Measurements from ENCODE around the gene SLC41A3.

Gene SLC41A3

GRCh38 chr3:126083913-126084767 lies at the start of gene SLC41A3:
Gene SLC41A3 (minus strand): TSS chr3:126084124. CDS start chr3:126068219, 15,905 bp downstream.
- peak; percentile 49 to 60 for DNase-seq

DNA sequence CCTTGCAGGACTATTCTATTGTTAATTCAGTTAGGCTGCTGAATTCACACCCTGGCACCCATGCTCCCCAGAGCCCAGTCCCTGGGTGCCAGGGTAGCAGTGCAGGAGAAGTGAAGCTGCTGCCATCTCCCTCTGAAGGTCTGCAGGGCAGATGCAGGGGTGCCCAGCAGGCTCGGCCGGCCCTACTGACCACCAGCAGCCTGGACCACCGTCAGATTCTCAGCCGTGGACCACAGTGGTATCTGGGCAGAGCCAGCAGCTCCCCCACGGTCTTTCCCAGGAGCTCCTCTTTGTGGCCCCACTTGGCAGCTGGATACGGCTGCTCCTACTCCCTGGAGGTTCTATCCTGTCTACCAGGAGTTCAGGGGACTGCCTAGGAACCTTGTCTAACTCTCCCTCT lies 49.7 kb upstream of the SLC41A3 start:
- no peak for DNase-seq

DNA sequence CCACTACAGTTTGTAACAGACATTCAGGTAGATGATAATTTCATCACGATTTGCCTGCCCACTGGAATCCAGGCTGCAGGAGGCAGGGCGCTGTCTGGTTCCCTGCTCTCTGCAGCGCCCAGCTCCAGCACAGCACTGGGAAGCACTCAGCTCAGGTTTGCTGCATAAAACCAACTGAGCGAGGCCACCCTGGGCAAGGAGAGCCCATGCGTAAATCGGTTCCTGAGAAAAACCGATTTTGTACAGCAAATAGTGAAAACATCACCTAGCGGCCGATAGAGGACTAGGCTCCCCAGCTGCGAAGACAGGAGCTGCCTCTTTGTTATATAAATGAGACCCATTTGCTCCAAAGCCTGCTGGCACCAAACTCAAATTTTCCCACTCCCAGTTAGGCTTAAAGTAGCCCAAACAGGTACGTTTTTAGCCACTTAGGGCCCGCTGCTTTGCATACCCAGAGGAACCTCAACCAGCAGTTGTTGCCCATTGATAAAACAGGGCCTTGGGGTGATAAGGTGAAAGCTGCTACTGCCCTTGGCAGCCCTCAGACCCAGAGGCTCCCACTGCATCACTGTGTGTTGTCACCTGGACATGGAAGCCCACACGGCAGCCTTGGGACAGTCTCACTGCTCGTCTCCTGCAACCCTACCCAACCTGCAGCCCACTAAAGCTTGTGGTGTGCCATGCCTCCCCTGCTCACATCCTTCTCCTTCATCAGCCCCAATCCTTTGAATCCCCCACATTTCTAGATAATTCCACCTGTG lies 49.0 kb upstream of the SLC41A3 start:
- DNase-seq, result no peak

- DNase-seq, result no peak
These were observed 48.2 kb upstream of the SLC41A3 start for GRCh38 chr3:126131881-126132750.

DNA sequence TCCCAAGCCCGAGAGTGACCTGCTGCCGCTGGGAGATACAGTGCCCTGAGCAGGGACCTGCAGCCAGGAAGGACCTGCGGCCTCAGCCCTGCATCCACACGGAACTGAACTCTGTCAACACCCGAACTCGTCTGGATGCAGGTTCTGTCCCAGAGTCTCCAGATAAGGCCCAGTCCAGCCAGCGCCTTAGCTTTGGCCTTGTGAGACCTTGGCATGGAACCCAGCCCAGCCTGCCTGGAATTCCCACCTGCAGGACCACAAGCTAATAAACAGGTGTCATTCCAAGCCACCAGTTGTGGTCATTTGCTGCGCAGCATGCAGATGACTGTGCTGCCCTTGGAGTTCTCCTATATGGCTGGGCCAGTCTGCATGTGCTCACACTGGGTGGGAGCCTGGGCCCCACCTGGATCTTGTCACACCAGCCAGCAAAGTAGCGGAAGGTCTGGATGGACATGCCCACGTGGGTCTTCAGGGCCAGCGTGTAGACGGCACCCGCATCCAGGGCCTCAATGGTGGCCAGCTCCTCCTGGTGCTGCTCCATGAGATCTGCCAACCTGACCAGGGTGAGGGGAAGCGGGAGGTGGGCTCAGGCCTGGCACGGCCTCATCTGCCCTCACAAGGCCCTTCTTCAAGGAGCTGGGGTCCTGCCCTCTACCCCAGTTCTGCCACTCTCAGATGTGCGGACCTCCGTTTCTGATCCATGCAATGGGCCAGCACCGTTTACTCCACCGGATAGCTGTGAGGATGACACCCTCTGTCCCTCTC lies 47.2 kb upstream of the SLC41A3 start:
- DNase-seq, result no peak

GRCh38 chr3:126130081-126130855 lies 46.3 kb upstream of the SLC41A3 start:
- DNase-seq, result no peak

GRCh38 chr3:126129398-126129891 lies 45.5 kb upstream of the SLC41A3 start:
- no peak for DNase-seq

- DNase-seq, result no peak
These were observed 44.8 kb upstream of the SLC41A3 start for GRCh38 chr3:126128504-126129397.

- DNase-seq, result no peak
These were observed 44.0 kb upstream of the SLC41A3 start for GRCh38 chr3:126127904-126128303.

GRCh38 chr3:126127452-126127851 lies 43.5 kb upstream of the SLC41A3 start:
- DNase-seq, result no peak

- DNase-seq, result no peak
These were observed 43.0 kb upstream of the SLC41A3 start for GRCh38 chr3:126126811-126127431.

DNA sequence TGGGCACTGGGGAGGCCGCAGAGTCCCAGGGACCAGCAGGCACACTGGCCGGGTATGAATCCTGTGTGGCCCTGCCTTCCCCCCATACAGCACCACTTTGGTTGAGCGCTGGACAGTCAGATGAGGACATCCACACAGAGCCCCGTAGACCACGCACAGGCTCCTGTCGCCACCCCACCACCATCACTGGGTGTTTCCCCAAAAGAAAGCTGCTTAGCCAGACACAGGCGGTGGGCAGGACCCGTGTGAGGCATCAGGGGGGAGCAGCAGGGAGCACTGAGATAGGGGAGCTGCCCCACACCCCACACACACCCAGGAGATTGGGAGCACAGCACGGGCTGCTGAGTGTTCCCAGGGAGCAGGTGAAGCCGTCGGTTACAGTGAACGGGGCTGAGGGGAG lies 42.4 kb upstream of the SLC41A3 start:
- DNase-seq, result no peak

- no peak for DNase-seq
These were observed 41.9 kb upstream of the SLC41A3 start for GRCh38 chr3:126125781-126126251.

- no peak for DNase-seq
These were observed 41.4 kb upstream of the SLC41A3 start for GRCh38 chr3:126125341-126125740.

GRCh38 chr3:126124896-126125295 lies 41.0 kb upstream of the SLC41A3 start:
- DNase-seq, result no peak

DNA sequence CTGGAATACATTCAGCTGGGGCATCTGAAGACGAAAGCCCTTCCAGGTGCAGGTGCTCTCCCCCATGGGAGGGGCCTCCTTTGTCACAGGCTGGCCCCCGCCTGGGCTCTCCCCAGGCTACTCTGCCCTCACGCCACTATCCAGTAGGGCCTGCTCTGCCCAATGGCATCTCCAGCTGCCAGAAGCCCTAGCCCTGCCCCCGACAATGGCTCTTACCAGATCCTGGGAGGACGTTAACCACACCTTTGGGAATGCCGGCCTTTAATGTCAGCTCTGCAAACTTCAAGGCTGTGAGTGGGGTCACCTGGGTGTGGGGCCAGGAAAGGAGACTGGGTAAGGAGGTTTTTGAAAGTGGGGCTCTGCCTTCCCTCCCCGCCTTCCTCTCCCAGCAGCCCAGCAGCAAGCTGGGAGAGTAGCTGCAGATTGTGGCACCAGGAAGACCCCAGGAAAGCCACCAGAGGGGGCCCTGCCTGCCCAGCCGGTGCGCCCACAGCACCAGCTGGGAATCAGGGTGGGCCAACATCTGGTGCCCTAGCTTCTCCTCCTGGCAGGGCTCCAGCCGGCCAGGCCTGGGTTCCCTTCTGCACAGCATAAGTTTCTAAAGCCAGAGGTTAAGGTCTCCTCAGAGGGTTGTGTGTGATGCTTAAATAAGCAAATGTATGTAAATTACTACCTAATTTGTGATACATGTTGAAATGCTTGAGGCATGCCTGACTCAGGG lies 40.4 kb upstream of the SLC41A3 start:
- no peak for DNase-seq

- no peak for DNase-seq
These were observed 37.7 kb upstream of the SLC41A3 start for GRCh38 chr3:126121632-126122031.

DNA sequence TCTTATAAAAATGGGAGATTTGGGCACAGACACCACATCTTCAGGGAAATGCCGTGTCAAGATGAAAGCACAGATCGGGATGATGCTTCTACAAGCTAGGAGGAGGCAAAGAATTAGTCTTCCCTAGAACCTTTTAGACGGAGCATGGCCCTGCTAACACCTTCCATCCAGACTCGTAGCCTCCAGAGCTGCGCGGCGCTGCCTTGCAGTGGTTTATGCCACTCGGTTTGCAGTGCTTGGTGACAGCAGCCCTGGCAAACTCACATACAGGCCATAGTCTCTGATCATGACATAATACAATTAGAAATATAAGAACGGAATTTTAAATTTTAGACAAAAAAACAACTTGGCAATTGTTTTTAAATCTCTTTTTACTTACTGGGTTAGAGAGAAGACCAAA lies 37.1 kb upstream of the SLC41A3 start:
- DNase-seq, result no peak

DNA sequence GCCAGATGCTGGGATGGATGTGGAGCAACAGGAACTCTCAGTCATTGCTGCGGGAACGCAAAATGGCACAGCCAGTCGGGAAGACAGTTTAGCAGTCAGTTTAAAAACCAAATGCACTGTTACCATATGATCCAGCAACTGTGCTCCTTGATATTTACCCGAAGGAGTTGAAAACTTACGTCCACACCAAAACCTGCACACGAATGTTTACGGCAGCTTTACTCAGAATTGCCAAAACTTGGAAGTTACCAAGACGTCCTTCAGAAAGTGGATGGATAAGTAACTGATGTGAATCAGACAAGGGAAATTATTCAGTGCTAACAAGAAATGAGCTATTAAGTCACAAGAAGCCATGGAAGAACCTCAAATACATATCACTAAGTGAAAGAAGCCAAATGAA lies 36.1 kb upstream of the SLC41A3 start:
- DNase-seq, result no peak

Data from NCI-H187 (cell line).